ENCODE data around the gene EPHB2.

Gene EPHB2

DNA sequence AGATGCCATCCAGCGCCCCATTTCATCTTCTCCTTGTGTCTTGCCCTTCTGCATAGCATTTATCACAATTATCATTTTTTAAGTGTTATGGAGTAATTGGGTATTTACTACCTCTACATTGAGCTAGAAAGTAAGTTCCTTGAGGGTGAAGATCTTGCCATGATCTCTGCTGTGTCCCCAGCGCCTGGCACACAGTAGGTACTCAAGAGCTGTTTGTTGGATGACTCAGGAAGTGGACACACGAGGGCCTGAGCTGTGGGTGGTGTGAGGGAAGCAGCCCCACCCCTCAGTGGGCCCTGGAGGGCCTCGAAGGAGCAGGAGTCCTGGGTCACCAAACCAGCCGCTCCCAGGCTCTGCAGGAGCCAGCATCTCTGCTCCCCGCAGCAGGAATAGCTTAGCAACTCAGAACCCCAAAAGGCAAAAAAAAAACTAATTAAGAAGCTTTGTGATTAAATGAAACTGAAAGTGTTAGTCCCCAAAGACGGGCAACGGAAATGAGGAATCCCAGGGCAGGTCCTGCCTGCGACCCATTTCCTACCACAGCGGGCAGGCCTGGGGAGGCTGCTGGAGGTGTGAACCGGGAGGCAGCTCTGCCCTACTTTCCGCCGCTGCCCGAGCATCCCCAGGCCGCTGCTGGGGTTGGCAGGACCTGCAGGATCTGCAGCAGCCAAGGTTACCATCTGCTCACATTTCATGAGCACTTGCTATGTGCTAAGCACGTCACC, 174.3 kb downstream of the EPHB2 start:
- DNase-seq (ENCODE audit: insufficient read length, low spot score) (no peak), FAIRE-seq (no peak)
- TF ChIP-seq, protein P1, sequence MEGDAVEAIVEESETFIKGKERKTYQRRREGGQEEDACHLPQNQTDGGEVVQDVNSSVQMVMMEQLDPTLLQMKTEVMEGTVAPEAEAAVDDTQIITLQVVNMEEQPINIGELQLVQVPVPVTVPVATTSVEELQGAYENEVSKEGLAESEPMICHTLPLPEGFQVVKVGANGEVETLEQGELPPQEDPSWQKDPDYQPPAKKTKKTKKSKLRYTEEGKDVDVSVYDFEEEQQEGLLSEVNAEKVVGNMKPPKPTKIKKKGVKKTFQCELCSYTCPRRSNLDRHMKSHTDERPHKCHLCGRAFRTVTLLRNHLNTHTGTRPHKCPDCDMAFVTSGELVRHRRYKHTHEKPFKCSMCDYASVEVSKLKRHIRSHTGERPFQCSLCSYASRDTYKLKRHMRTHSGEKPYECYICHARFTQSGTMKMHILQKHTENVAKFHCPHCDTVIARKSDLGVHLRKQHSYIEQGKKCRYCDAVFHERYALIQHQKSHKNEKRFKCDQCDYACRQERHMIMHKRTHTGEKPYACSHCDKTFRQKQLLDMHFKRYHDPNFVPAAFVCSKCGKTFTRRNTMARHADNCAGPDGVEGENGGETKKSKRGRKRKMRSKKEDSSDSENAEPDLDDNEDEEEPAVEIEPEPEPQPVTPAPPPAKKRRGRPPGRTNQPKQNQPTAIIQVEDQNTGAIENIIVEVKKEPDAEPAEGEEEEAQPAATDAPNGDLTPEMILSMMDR (IDR thresholded peaks at IDR 0.05; ENCODE audit: insufficient read depth, missing control alignments), result no peak

DNA sequence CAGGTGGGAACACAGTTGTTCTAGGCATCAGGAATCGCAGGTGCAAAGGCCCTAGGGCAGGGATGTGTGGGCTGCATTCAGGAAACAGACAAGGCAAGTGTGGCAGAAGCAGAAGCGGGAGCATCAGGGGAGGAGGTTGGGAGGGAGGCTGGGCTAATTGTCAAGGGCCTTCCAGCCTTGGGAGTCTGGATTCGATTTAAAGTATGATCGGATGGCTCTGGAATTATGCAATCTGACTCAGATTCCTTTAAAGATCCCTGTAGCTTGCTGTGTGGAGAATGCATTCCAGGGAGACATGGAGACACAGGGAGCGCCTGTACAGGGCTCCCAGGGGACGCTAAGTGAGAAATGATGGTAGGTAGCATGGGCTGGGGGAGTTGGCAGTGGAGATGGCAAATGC, 175.6 kb downstream of the EPHB2 start:
- no peak for DNase-seq (ENCODE audit: insufficient read length, low spot score)
- TF ChIP-seq, protein P1 (IDR thresholded peaks at IDR 0.05; ENCODE audit: insufficient read depth, missing control alignments), result no peak
- FAIRE-seq, result no peak

DNA sequence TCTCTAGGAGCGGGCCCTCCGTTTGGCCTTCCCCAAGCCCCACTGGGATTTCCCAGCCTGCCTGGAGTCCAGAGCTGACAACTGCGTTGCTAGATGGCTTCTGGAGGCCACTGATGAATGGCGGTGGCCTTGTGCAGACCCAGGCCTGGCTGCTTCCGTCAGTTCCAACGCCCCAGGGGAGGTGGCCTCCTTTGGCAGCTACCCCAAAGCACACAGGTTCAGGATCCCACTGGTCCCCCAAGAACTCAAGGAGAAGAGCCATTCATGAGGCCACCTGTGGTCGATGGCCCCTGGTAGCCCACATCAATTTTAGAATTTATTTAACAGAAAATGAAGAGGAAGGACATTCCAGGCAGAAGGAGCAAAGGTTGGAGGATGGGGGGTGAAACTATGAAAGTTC, 176.9 kb downstream of the EPHB2 start:
- DNase-seq (ENCODE audit: insufficient read length, low spot score) (no peak), FAIRE-seq (no peak)
- TF ChIP-seq, protein P1 (IDR thresholded peaks at IDR 0.05; ENCODE audit: insufficient read depth, missing control alignments), result no peak

DNA sequence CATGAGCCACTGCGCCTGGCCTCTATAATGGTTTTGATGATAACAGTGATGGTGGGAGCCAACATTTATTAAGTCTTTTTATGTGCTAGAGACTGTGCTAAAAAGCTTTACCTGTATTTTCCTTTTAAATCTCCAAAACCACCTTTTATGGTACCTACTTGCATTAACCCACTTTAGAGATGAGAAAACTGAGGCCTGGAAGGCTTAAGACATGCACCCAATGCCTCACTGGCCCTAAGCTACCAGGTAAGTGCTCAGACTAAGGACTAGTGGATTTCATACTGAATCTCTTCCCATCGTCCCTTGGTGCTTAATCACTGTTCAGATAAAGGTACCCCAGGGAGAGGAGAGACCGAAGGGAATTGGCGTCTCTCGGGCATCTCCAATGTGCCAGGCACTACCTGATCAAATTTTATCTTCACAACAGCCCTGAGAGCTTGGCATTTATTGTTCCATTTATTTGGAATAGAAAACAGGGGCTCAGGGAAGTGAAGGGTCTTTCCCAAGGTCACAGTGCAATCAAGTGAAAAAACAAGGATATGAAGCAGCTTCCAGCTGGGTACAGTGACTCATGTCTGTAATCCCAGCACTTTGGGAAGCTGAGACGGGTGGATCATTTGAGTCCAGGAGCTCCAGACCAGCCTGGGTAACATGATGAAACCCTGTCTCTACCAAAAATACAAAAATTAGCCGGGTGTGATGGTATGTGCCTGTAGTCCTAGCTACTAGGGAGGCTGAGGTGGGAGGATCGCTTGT, 177.9 kb downstream of the EPHB2 start:
- TF ChIP-seq, protein P1 (IDR thresholded peaks at IDR 0.05; ENCODE audit: insufficient read depth, missing control alignments), result no peak
- no peak for FAIRE-seq
- DNase-seq (ENCODE audit: insufficient read length, low spot score), result no peak

DNA sequence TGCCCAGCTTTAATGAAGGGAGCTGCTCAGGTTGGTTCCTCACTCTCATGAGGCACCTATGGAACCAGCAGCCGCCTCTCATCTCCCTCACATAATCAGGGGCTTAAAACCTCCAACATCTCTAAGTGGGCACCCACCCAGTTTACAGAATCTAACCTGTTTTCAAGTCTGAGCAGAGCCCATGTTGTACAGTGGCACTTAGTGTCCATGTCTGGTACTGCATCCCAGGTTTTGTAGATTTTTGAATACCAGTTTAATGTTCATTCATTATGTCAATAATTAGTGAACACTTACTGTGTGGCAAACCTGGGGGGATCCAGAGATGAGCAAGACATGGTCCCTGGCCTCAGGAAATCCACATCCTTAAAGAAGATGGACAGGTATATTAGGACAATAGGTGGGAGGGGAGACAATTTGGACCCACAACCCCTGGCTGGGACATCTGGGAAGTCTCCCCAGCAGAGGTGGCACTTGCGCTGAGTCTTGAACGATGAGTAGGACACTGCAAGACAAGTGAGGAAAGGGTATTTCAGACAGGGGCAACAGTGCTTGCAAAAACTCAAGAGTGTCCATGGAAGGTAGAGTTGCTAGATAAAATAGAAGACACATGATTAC, 178.7 kb downstream of the EPHB2 start:
- DNase-seq (ENCODE audit: insufficient read length, low spot score), result no peak
- TF ChIP-seq, protein P1 (IDR thresholded peaks at IDR 0.05; ENCODE audit: insufficient read depth, missing control alignments), result peak; percentile 85
- no peak for FAIRE-seq

DNA sequence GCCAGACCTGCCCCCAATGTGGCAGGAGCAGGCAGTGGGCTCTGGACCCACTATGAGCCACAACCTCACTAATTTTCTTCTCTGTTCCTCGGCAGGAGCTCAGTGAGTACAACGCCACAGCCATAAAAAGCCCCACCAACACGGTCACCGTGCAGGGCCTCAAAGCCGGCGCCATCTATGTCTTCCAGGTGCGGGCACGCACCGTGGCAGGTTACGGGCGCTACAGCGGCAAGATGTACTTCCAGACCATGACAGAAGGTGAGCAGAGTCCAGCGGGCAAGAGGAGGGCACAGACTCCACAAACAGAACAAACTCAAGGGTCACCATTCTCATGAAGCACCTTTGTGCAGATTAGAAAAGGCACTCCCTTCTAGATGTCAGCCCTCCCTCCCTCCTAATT, 182.2 kb downstream of the EPHB2 start:
- FAIRE-seq (no peak), DNase-seq (ENCODE audit: insufficient read length, low spot score) (no peak)
- TF ChIP-seq, protein P1 (IDR thresholded peaks at IDR 0.05; ENCODE audit: insufficient read depth, missing control alignments), result no peak
